Fibroblast of mammary gland (primary cell): Measurements from ENCODE around the gene CPEB4.

ENCODE experiments used
- DNase-seq: peaks from one replicate; pipeline ENCODE4 v3.0.0-alpha.2; 2010; ENCODE audit warnings: low read depth
- H3K4me3 ChIP-seq: 2 replicates; pipeline ENCODE4 v1.5.1; 2011; ENCODE audit warnings: low read depth, mild to moderate bottlenecking, low read length, moderate library complexity; ENCODE audit not compliant: control insufficient read depth
- TF ChIP-seq, protein P1 (sequence below): conservative IDR thresholded peaks from 2 replicates; pipeline ENCODE4 v1.5.1; 2011; ENCODE audit warnings: low read depth, low read length, inconsistent platforms; ENCODE audit not compliant: control insufficient read depth, insufficient read depth

Gene CPEB4

DNA sequence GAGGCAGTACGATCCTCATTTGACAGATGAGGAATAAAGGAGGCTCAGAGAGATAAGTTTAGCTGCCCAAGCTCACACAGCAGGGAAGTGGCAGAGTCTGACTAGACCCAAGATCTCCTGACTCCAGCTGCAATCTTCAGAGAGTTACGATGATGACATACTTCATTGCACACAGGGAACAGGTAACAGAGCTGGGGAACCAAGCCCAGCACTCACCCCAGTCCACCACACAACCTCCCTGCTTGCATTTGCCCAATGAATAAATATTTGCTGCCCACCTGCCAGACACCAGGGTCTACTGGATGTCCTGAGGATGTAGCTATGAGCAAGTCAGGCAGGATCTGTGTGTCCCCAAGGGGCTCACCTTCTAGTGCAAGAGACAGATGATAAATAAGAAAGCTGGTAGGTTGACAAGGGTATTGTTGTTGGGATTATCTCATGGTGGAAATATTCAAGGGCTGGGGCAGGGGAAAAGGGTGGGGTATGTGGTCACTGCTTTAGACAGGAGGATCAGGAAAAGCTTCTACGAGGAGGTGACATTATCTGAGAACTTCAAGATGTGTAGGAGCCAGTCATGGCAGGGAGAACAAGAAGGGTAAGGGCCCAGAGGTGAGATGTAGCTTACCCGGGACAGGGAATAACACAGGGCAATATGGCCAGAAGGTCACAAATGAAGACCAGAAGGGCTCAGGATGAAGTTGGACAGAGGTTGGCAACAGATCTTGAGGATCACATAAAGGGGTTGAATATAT lies 28.6 kb upstream of the CPEB4 start:
- TF ChIP-seq, protein P1, sequence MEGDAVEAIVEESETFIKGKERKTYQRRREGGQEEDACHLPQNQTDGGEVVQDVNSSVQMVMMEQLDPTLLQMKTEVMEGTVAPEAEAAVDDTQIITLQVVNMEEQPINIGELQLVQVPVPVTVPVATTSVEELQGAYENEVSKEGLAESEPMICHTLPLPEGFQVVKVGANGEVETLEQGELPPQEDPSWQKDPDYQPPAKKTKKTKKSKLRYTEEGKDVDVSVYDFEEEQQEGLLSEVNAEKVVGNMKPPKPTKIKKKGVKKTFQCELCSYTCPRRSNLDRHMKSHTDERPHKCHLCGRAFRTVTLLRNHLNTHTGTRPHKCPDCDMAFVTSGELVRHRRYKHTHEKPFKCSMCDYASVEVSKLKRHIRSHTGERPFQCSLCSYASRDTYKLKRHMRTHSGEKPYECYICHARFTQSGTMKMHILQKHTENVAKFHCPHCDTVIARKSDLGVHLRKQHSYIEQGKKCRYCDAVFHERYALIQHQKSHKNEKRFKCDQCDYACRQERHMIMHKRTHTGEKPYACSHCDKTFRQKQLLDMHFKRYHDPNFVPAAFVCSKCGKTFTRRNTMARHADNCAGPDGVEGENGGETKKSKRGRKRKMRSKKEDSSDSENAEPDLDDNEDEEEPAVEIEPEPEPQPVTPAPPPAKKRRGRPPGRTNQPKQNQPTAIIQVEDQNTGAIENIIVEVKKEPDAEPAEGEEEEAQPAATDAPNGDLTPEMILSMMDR, result no peak
- DNase-seq, result no peak
- no peak overlapping the region for H3K4me3 ChIP-seq

DNA sequence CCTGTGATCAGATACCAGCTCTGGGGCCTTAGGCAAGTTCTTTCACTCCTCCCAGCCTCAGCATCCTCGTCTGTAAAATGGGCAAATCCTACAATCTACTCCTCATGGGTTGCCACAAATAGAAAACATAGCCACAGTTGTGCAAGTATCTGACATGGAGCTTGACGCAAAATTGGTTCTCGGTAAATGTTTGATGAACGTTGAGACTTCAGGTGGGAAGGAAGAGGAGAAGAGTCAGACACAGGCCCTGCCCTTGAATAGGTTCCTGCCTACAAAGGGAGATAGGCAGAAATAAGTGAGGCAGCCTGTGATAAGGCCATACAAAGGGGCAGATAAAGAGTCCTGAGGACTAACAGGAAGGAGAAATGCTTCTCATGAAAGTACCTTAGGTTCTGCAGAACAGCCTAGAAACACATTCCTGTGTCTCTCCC lies 26.1 kb upstream of the CPEB4 start:
- no peak overlapping the region for H3K4me3 ChIP-seq
- no peak for DNase-seq
- TF ChIP-seq, protein P1, result no peak

DNA sequence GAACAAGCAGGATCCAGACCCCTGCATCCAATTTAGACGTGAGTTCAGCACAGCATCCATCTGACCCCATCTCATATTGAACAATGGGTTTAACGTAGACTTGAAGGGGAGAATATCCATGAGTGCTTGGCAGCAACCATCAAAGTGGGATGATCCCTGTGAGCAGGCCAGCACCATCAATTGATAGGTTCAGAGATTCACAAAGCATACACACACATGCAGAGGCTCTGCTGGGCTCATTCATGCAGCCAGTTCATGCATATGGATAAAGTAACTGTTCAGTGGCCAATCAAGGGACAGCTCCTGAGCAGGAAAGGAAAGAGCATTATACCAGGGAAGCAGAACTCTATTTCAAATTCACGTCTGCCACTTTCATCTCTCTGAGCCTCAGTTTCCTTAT lies 24.8 kb upstream of the CPEB4 start:
- TF ChIP-seq, protein P1, result no peak
- H3K4me3 ChIP-seq, result no peak overlapping the region
- DNase-seq, result no peak

DNA sequence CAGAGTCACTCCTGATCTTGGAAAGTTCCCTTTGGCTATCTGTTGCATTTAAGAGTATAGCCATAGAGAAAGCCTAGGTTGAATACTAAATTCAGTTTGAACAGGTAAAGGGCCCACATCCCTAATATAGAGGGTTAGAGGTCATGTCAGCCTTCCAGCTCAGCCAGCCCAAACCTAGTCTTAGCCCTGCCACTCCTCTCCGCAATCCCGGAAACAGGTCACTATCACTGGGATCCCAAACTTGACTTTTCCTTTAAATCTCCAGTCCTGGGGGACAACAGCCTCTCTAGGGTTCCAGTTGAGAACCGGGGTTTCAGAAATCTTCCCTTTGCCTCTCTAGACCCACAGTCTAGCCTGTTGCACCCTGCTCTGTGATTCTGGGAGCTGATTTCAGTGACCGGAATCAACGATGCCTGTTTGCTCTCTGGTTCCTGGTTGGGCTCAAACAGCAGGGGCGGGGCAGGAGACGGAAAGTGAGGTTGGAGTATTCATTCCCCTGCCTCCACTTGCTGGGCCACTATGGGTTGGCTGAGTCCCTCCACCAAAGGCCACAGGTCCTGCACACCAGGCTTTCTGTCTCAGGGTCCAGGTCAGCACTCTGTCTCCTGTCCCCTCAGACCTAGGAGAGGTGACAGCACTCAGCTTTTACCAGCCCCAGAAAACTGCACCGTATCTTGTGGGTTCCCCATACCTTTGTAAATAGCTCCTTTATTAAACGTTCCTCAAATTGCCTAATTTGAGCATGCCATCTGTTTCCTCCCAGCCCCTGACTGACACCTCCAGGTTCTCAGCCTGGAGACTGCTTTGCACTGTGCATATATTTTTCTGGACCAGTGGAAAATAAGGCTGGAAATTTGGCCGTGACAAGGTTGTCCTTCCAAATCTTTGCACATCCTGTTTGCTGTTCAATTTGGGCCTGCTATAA lies 23.8 kb upstream of the CPEB4 start:
- no peak for DNase-seq
- TF ChIP-seq, protein P1, result no peak
- no peak overlapping the region for H3K4me3 ChIP-seq

DNA sequence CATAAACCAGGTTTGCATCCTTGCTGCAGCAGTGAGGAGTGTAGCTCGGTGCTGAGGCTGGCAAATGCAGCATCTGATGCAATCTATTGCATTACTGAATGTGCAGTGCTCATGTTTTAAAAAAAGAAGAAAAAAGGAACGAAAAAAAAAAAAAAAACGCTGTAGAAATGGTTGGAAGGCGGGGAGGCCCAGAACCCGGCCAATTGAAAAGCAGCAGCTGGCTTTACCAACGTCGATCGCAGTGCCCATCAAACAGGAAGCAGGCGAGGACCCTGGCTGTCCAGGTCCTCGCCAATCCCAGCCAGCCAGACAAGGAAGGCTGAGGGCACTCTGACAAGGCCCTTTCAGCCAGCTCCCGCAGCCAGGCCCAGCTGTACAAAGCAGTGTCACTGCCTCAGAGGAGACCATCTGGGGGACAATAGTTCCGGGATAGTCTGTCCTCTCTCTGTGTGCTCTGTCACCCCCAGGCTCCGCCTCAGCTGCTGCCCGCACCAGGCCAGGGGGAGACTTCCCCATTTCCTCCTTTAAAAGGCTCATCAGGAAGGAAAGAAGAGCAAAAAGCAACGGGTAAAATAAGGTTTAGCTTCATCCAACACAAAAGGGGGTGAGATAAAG lies 21.8 kb upstream of the CPEB4 start:
- TF ChIP-seq, protein P1, result no peak
- H3K4me3 ChIP-seq, result no peak overlapping the region
- DNase-seq, result no peak

DNA sequence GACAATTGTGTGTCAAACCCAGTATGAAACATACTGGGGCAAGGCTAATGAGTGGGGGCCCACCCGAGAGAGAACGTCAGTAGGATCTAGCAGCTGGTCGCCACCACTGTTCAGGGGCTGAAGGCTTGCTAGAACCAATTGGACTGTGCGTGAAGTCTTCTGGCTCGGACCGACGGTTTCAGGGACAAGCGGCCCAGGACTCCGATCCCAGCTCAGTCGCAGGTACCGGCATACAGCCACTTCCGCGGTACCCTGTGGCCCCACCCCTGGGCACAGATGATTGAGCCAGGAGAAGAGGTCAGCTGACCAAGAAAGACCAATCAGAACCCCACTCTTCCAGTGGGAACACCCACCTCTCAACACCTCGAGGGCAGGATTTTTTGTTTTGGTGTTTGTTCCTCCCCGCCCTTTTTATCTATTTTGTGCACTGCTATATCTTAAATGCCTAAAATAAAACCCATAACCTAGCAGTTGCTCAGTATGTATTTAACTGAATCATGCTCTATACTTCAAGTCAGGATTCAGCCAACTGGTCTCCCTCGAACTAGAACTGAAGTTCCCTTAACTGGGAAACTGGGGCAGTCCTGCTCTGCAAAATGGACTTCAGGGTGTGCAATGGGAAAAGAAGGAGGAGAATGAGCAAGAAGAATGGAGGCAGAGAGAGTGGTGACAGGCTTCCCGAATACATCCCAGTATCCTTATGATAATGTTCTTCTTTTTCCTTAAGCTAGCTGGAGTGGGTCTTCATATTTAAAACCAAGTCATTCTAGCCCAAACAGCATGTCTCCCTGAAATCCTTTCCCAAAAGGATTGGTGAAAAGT lies 21.1 kb upstream of the CPEB4 start:
- DNase-seq, result no peak
- H3K4me3 ChIP-seq, result no peak overlapping the region
- TF ChIP-seq, protein P1, result no peak
